ENCODE data around the gene KCNAB1. TPM values are rescaled to one million over a fixed set of nuclear protein-coding genes. Genes with fewer than 3 reads are reported as not detected.

KCNAB1 gene
- total and polyA plus RNA-seq, 10 of the 15 experiments (the other 5 are each of a cell fraction or from before 2014, with no cell fraction given) = 0.11 to 0.69 (median 0.43) TPM; not detected in 6

DNA sequence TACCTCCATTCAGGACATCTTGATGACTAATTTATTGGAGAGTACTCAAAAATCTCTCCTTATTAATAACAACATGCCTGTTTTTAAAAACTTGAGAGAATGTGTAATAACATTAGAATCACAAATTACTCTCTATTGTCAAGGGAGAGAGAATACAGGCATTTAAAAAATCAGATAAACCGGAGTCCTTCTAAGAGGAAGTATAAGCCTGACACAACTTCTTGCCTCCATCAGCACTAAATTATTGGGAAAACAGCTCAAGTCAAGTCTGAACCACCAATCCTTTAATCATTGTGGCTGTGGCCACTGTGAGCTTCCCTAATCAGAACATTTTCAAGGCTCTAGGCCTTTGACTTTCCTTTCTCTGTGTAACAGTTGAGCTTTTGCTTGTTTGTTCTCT lies 396.6 kb downstream of the KCNAB1 start (continued):
- no peak for TF ChIP-seq ZBTB40 (IDR thresholded peaks at IDR 0.05; ENCODE audit: borderline replicate concordance)
- TF ChIP-seq HDAC6 (IDR thresholded peaks at IDR 0.05; ENCODE audit: unreplicated experiment) = no peak
- no peak for TF ChIP-seq MEF2A (IDR thresholded peaks at IDR 0.05; ENCODE audit: insufficient read depth, low read depth, low read length)
- no peak for TF ChIP-seq CHD1 (IDR thresholded peaks at IDR 0.05; ENCODE audit: low read depth, low read length)

DNA sequence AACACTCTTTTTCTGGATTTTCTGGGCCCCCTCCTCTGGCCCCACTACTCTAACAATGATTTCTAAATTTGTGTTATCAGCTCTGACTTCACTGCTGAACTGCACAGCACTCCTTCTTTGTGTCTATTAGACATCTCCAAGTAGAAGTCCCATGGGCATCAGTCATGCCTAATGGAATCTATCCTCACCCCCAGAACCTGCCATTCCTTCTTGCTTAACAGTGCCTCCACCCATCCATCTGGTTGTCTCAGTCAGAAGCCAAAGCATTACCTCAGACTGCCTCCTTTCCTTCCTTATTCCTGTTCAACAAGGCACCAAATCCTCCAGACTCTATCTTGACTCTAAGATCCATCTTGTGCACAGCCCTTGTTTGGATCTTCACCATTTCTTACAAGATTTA lies 398.3 kb downstream of the KCNAB1 start:
- DNase-seq (ENCODE audit: low read depth, low spot score) (no peak), FAIRE-seq (no peak), ATAC-seq (no peak)
- no TSS peak for BruUV-seq (replicated peaks)
- H4K20me1 ChIP-seq (ENCODE audit: control insufficient read depth, insufficient read depth) = no peaks in the 10 kb centered on the region
- no peak overlapping the region for H3K27ac ChIP-seq (ENCODE audit: control insufficient read depth, insufficient read depth)
- no peaks in the 10 kb centered on the region for H3K36me3 ChIP-seq (ENCODE audit: control insufficient read depth in 2 of 2, insufficient read depth in 2 of 2, low read length in 1 of 2)
- in situ Hi-C loops (cut with MboI) (no loop called here), intact Hi-C loops (cut with micrococcal nuclease; ENCODE audit: unreplicated experiment) (no loop called here)
- H2AFZ ChIP-seq (ENCODE audit: control insufficient read depth, low read depth, low read length) = no peak overlapping the region
- no peaks in the 10 kb centered on the region for H3K4me1 ChIP-seq (ENCODE audit: control insufficient read depth, insufficient read depth, low read length)
- SMC1A ChIA-PET (ENCODE audit: uncharacterized antibody, unreplicated experiment) = interaction anchor here (0.8 to 1.0 kb wide), 3 partner anchors 10 to 619 kb away, joined by 3 read pairs; no protein-coding TSS in a partner anchor
- RAD21 ChIA-PET (ENCODE audit: unreplicated experiment) = interaction anchor here (1.1 to 1.3 kb wide), 3 partner anchors 9 to 564 kb away, joined by 3 to 4 read pairs (median 4); no protein-coding TSS in a partner anchor
- CTCF ChIA-PET = interaction anchor here (1.9 to 2.5 kb wide), 2 partner anchors 9 to 11 kb away, joined by 12 read pairs; no protein-coding TSS in a partner anchor
- no peaks in the 10 kb centered on the region for H3K79me2 ChIP-seq (ENCODE audit: control insufficient read depth, insufficient read depth, low read length)
- H3K9me3 ChIP-seq (replicated peaks; ENCODE audit: control insufficient read depth, insufficient read depth, low read length) = no peaks in the 10 kb centered on the region
- no peak overlapping the region for H3K4me2 ChIP-seq (ENCODE audit: control insufficient read depth, insufficient read depth)
- no peaks in the 10 kb centered on the region for H3K27me3 ChIP-seq (replicated peaks in 1 of 2; ENCODE audit: control insufficient read depth in 2 of 2, insufficient read depth in 2 of 2, low read length in 1 of 2)
- no peak overlapping the region for H3K9ac ChIP-seq (ENCODE audit: control insufficient read depth, insufficient read depth, low read length)
- POLR2A ChIA-PET = no interaction called here
- H3K4me3 ChIP-seq = no peak overlapping the region
- TF ChIP-seq MEF2B (IDR thresholded peaks at IDR 0.05; ENCODE audit: partially characterized antibody, poor library complexity, severe bottlenecking) (no peak), NR2C1 (IDR thresholded peaks at IDR 0.05) (no peak), IKZF2 (IDR thresholded peaks at IDR 0.05) (no peak), MTA3 (IDR thresholded peaks at IDR 0.05; ENCODE audit: borderline replicate concordance, low read length) (no peak), ZNF687 (IDR thresholded peaks at IDR 0.05) (no peak), YBX1 (IDR thresholded peaks at IDR 0.05) (no peak), ATF3 (IDR thresholded peaks at IDR 0.05; ENCODE audit: borderline replicate concordance, extremely low read depth, low read depth, low read length) (no peak), DPF2 (IDR thresholded peaks at IDR 0.05) (no peak), HDAC2 (IDR thresholded peaks at IDR 0.05) (no peak), ZNF274 (IDR thresholded peaks at IDR 0.05; ENCODE audit: insufficient read depth, insufficient read length) (no peak), SMAD5 (IDR thresholded peaks at IDR 0.05; ENCODE audit: low read depth) (no peak), JUND (IDR thresholded peaks at IDR 0.05; ENCODE audit: low read depth, low read length) (no peak), TAF1 (IDR thresholded peaks at IDR 0.05; ENCODE audit: borderline replicate concordance, low read depth, low read length) (no peak)
